VCaP (cell line): ENCODE data around the gene SNTG2.

Source experiments
- H3K27ac ChIP-seq: fragments of 450-650 bp; 2 replicates; pipeline ENCODE4 v1.5.1; 2017
- TF ChIP-seq, protein P1 (sequence below): fragments of 450-650 bp; conservative IDR thresholded peaks from 2 replicates; pipeline ENCODE4 v1.5.1; 2017; ENCODE audit warnings: mild to moderate bottlenecking, moderate library complexity

Gene SNTG2

DNA sequence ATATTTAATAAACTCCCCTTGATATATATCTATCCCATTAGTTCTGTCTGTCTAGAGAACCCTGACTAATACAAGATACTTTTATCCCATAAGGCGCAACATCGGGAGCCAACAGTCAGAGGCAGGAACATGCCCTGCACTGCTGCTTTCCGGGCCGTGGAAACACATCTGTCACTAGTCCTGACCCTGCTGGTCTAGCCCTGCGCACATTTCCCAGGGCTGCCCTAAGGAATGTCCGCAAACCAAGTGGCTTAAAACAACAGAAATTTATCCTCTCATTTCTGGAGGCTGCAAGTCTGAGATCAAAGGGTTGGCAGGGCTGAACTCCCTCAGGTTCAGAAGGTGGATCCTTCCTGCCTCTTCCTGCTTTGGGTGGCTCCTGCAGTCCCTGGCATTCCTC is 348.4 kb downstream of the SNTG2 start:
- TF ChIP-seq, protein P1, sequence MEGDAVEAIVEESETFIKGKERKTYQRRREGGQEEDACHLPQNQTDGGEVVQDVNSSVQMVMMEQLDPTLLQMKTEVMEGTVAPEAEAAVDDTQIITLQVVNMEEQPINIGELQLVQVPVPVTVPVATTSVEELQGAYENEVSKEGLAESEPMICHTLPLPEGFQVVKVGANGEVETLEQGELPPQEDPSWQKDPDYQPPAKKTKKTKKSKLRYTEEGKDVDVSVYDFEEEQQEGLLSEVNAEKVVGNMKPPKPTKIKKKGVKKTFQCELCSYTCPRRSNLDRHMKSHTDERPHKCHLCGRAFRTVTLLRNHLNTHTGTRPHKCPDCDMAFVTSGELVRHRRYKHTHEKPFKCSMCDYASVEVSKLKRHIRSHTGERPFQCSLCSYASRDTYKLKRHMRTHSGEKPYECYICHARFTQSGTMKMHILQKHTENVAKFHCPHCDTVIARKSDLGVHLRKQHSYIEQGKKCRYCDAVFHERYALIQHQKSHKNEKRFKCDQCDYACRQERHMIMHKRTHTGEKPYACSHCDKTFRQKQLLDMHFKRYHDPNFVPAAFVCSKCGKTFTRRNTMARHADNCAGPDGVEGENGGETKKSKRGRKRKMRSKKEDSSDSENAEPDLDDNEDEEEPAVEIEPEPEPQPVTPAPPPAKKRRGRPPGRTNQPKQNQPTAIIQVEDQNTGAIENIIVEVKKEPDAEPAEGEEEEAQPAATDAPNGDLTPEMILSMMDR: no peak
- no peak overlapping the region for H3K27ac ChIP-seq

DNA sequence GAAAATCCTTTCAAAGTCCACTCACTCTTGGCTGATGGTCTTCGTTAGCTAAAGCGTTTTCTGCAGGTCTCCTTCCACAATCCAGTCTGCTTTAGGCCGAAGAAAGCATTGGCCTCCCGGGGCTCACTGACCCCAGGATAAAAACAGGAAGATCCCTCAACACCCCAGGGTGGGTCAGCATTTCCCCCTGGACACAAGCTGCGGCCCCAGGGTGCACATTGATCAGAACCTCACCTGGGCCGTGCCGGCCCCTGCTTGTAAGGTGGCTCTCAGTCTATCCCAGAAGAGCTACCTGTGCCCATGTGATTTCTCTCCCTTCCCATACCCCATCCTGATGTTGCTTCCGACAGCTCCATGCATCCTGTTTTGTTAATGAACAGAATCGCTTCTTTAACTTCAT is 349.6 kb downstream of the SNTG2 start:
- H3K27ac ChIP-seq: no peak overlapping the region
- TF ChIP-seq, protein P1: no peak

GRCh38 chr2:1301056-1301455 is 350.4 kb downstream of the SNTG2 start:
- no peak overlapping the region for H3K27ac ChIP-seq
- TF ChIP-seq, protein P1: no peak

DNA sequence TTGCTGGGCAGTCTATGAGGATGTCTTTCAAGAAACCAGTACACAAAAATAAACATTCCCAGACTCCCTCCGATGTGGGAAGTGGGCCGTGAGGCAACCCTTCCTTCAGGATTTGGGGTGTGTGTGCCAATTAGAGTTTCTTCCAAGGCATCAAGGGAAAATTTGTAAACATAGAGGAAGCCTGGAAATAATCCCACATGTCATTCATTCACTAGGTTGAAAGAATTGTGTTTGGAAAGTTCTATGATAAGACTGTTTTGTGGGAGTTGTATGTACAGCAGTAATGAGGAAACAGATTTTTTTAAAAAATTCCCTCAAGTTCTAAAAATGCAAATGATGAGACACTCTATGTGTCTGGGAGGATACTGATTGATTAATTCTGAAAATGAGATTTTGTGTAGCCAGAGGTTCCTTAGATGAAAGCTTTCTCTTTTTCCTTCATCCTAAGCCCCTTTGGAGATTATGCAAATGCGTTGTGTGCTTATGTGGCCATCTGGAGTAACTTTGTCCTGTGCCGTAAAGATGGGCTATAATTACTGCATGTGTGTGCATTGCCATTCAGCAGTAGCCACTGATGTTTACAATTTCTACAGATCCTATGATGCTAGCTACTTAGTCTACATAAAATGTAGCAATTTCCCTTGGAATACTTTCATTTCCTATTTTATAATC is 354.8 kb downstream of the SNTG2 start:
- TF ChIP-seq, protein P1: no peak
- no peak overlapping the region for H3K27ac ChIP-seq

GRCh38 chr2:1306014-1306686 is 355.5 kb downstream of the SNTG2 start:
- TF ChIP-seq, protein P1: no peak
- no peak overlapping the region for H3K27ac ChIP-seq

DNA sequence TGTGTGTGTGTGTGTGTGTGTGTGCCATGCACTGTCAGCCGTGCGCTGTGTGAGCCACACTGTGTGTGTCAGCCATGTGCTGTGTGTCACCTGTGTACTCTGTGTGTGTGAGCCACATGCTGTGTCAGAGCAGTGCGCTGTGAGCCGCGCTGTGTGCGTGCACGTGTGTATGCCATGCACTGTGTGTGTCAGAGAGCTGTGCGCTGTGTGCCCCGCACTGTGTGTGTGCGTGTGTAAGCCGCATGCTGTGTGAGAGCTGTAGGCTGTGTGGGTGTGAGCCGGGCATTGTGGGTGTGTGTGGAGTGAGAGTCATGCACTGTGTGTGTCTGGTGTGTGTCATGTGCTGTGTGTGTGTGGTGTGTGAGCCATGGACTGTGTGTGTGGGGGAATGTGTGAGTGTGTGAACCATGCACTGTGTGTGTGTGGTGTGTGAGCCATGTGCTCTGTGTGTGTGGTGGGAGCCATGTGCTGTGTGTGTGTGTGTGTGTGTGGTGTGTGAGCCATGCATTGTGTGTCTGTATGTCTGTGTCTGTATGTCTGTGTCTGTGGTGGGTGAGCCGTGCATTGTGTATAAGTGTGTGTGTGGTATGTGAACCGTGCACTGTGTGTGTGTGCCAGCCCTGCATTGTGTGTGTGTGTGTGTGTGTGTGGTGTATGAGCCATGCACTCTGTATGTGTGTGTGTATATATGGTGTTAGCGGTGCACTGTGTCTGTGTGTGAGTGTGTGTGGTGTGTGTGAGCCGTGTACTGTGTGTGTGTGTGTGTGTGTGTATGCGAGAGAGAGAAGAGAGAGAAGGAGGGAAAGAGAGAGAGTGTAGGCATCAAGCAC is 356.3 kb downstream of the SNTG2 start:
- TF ChIP-seq, protein P1: no peak
- H3K27ac ChIP-seq: no peak overlapping the region

GRCh38 chr2:1307670-1308069 is 357.0 kb downstream of the SNTG2 start:
- no peak overlapping the region for H3K27ac ChIP-seq
- TF ChIP-seq, protein P1: no peak
